Ectodermal cell (in vitro differentiated cells): ENCODE results near the gene LRRC45.

Experiments used
- H3K27ac ChIP-seq: 2 replicates; pipeline ENCODE4 v1.7.0; 2013; ENCODE audit warnings: mild to moderate bottlenecking, low read depth, low read length; ENCODE audit not compliant: insufficient read depth, poor library complexity, severe bottlenecking
- H3K27me3 ChIP-seq: 2 replicates; pipeline ENCODE4 v1.7.0; 2013; ENCODE audit warnings: mild to moderate bottlenecking, low read length; ENCODE audit not compliant: insufficient read depth, control insufficient read depth, poor library complexity, severe bottlenecking
- H3K36me3 ChIP-seq: one replicate; pipeline ENCODE4 v1.7.0; 2013; ENCODE audit warnings: low read length; ENCODE audit not compliant: control insufficient read depth, insufficient read depth
- H3K4me1 ChIP-seq: one replicate; pipeline ENCODE4 v1.7.0; 2013; ENCODE audit warnings: low read length; ENCODE audit not compliant: control insufficient read depth, insufficient read depth
- H3K4me3 ChIP-seq: 2 replicates; pipeline ENCODE4 v1.7.0; 2013; ENCODE audit warnings: low read depth, low read length, control low read depth; ENCODE audit not compliant: insufficient read depth
- H3K9me3 ChIP-seq: 2 replicates; pipeline ENCODE4 v1.7.0; 2013; ENCODE audit warnings: mild to moderate bottlenecking, low read length, moderate library complexity; ENCODE audit not compliant: control insufficient read depth
- WGBS, 2 experiments: methylation state at CpG; one replicate each; pipeline ENCODE4 v1.1.7; 2013; ENCODE audit warnings: missing lambda C conversion rate in 2 of 2; 5-methylcytosine and 5-hydroxymethylcytosine counted together

Gene LRRC45

GRCh38 chr17:82014432-82014831, 8.7 kb upstream of the LRRC45 start:
- H3K9me3 ChIP-seq: no peaks in the 10 kb centered on the region
- no peaks in the 10 kb centered on the region for H3K36me3 ChIP-seq
- no peak overlapping the region for H3K27ac ChIP-seq
- WGBS, 2 experiments: 94 to 96% methylated on average over 23 of the region's 23 CpGs
- H3K4me1 ChIP-seq: peaks cover 18% of the 10 kb centered on the region
- H3K4me3 ChIP-seq: no peak overlapping the region
- H3K27me3 ChIP-seq: no peaks in the 10 kb centered on the region

- 91% methylated on average over 13 of the region's 13 CpGs for WGBS, 2 experiments
These were observed 8.2 kb upstream of the LRRC45 start for GRCh38 chr17:82014971-82015310.

GRCh38 chr17:82015311-82015971, 7.7 kb upstream of the LRRC45 start:
- H3K36me3 ChIP-seq: no peaks in the 10 kb centered on the region
- H3K4me1 ChIP-seq: peaks cover 18% of the 10 kb centered on the region
- H3K27ac ChIP-seq: peak overlapping the region; percentile 36
- no peaks in the 10 kb centered on the region for H3K27me3 ChIP-seq
- H3K9me3 ChIP-seq: no peaks in the 10 kb centered on the region
- 75 to 79% methylated on average over 24 of the region's 24 CpGs for WGBS, 2 experiments
- H3K4me3 ChIP-seq: no peak overlapping the region

More at GRCh38 chr17:82014971-82015310, 8.2 kb upstream of the LRRC45 start:
- Histone ChIP-seq H3K4me1 (peaks cover 18% of the 10 kb centered on the region), H3K4me3 (no peak overlapping the region), H3K27ac (no peak overlapping the region), H3K27me3 (no peaks in the 10 kb centered on the region), H3K36me3 (no peaks in the 10 kb centered on the region), H3K9me3 (no peaks in the 10 kb centered on the region)

- WGBS, 2 experiments: 90 to 93% methylated on average over 28 of the region's 28 CpGs
- Histone ChIP-seq H3K4me3 (no peak overlapping the region), H3K9me3 (no peaks in the 10 kb centered on the region), H3K27ac (no peak overlapping the region), H3K36me3 (no peaks in the 10 kb centered on the region), H3K27me3 (no peaks in the 10 kb centered on the region), H3K4me1 (peaks cover 22% of the 10 kb centered on the region)
These were observed 6.8 kb upstream of the LRRC45 start for GRCh38 chr17:82016061-82016874.

- Histone ChIP-seq H3K27ac (no peak overlapping the region), H3K9me3 (no peaks in the 10 kb centered on the region)
These were observed 6.1 kb upstream of the LRRC45 start for GRCh38 chr17:82016875-82017459.

GRCh38 chr17:82017612-82018151, 5.4 kb upstream of the LRRC45 start:
- H3K27ac ChIP-seq: no peak overlapping the region
- WGBS, 2 experiments: 88 to 89% methylated on average over 13 of the region's 13 CpGs

More at GRCh38 chr17:82016875-82017459, 6.1 kb upstream of the LRRC45 start:
- H3K36me3 ChIP-seq: no peaks in the 10 kb centered on the region
- H3K27me3 ChIP-seq: no peaks in the 10 kb centered on the region
- no peak overlapping the region for H3K4me3 ChIP-seq
- 96 to 97% methylated on average over 24 of the region's 24 CpGs for WGBS, 2 experiments
- peaks cover 29% of the 10 kb centered on the region for H3K4me1 ChIP-seq

GRCh38 chr17:82018152-82018988, 4.7 kb upstream of the LRRC45 start:
- H3K27ac ChIP-seq: peak overlapping the region; percentile 16
- no peaks in the 10 kb centered on the region for H3K27me3 ChIP-seq
- no peaks in the 10 kb centered on the region for H3K36me3 ChIP-seq
- 93% methylated on average over 19 of the region's 19 CpGs for WGBS, 2 experiments
- peaks cover 25% of the 10 kb centered on the region for H3K4me1 ChIP-seq
- H3K4me3 ChIP-seq: no peak overlapping the region
- no peaks in the 10 kb centered on the region for H3K9me3 ChIP-seq

More at GRCh38 chr17:82017612-82018151, 5.4 kb upstream of the LRRC45 start:
- H3K4me3 ChIP-seq: no peak overlapping the region
- H3K27me3 ChIP-seq: no peaks in the 10 kb centered on the region
- H3K9me3 ChIP-seq: no peaks in the 10 kb centered on the region
- no peaks in the 10 kb centered on the region for H3K36me3 ChIP-seq
- peaks cover 30% of the 10 kb centered on the region for H3K4me1 ChIP-seq

- H3K9me3 ChIP-seq: no peaks in the 10 kb centered on the region
- no peaks in the 10 kb centered on the region for H3K36me3 ChIP-seq
- no peaks in the 10 kb centered on the region for H3K27me3 ChIP-seq
- H3K4me1 ChIP-seq: peaks cover 28% of the 10 kb centered on the region
- 95% methylated on average over 33 of the region's 33 CpGs for WGBS, 2 experiments
- no peak overlapping the region for H3K27ac ChIP-seq
- no peak overlapping the region for H3K4me3 ChIP-seq
These were observed 4.0 kb upstream of the LRRC45 start for GRCh38 chr17:82018989-82019689.
